ENCODE data around the gene MAPRE2.

DNA sequence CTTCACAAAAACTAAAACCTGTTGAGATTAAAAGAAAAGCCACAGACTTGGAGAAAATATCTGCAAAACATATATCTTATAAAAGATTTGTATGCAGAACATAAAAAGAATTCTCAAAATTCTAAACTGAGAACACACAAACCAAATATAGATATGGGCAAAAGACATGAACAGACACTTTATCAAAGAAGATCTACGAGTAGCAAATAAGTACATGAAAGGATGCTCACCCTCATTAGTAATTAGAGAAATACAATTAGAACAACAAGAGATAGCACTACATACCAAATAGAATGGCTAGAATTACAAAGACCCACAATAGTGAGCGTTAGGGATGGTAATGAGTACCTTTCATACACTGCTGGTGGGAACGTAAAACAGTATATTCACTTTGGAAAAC is 135.7 kb downstream of the MAPRE2 start:
- TF ChIP-seq CTCF (conservative IDR thresholded peaks at IDR 0.05; ENCODE audit: low read depth, low read length) (no peak), EZH2 (IDR thresholded peaks at IDR 0.05; ENCODE audit: borderline replicate concordance, low read depth, low read length, poor library complexity, severe bottlenecking) (no peak)
